Tibial nerve (tissue), 4 donors: ENCODE data around the gene MLLT6.

ENCODE experiments used
- EP300 ChIP-seq, 2 donors: sonication (generic); formaldehyde crosslinking; IDR thresholded peaks; one replicate each; pipeline ENCODE4 v1.6.1; 2017; ENCODE audit warnings: antibody characterized with exemption in 2 of 2, mild to moderate bottlenecking in 1 of 2
- TF ChIP-seq, protein P1 (sequence below), 5 experiments: fragments of 200-600 bp in 3 of 5; fragments of 450-650 bp in 2 of 5; sonication (generic) in 3 of 5; IDR thresholded peaks; one replicate each; pipeline ENCODE4 v1.5.1; 2016 to 2019; ENCODE audit warnings: antibody characterized with exemption in 5 of 5, mild to moderate bottlenecking in 3 of 5, moderate library complexity in 2 of 5

DNA sequence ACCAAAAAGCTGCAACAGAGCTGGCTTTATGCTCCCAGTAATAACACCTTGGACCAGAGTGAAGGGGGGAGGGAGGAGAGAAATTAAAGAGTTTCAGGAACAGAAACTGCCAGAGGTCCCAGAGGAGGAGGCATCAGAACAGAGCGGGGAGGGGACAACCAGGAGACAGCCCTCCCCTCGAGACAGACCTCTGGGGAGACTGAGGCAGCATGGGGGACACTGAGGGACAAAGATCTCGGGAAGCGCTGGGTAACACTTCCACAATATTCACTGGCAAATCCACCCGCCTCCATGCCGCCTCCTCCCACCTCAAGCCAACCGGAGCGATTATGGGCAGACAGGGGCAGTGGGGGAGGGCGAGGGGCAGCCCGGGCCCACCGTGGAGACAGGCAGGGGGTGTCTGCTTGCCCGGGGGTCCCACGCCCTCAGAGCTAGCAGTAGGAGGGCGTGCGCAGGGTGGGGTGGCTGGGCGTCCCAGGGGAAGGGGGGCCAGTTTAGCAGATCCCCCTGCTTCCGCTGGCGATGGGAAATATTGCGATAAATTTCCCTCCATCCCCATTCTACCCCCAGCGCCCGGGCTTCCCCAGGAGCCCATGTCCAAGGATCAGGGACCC is 41.9 kb downstream of the MLLT6 start:
- TF ChIP-seq, protein P1, sequence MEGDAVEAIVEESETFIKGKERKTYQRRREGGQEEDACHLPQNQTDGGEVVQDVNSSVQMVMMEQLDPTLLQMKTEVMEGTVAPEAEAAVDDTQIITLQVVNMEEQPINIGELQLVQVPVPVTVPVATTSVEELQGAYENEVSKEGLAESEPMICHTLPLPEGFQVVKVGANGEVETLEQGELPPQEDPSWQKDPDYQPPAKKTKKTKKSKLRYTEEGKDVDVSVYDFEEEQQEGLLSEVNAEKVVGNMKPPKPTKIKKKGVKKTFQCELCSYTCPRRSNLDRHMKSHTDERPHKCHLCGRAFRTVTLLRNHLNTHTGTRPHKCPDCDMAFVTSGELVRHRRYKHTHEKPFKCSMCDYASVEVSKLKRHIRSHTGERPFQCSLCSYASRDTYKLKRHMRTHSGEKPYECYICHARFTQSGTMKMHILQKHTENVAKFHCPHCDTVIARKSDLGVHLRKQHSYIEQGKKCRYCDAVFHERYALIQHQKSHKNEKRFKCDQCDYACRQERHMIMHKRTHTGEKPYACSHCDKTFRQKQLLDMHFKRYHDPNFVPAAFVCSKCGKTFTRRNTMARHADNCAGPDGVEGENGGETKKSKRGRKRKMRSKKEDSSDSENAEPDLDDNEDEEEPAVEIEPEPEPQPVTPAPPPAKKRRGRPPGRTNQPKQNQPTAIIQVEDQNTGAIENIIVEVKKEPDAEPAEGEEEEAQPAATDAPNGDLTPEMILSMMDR (IDR thresholded peaks at IDR 0.05) = no peak
- no peak for TF ChIP-seq EP300 (IDR thresholded peaks at IDR 0.05)
